CD8-positive, alpha-beta memory T cell (primary cell): ENCODE results near the gene LYVE1. TPM values are rescaled to one million over a fixed set of nuclear protein-coding genes. Genes with fewer than 3 reads are reported as not detected.

Source experiments
- CTCF ChIA-PET: fragments of 350-600 bp; sonication (Branson Sonifier 250); formaldehyde crosslinking; loops from one replicate; lab custom pipeline; 2021; ENCODE audit warnings: antibody characterized with exemption; lab: Charles Lee
- POLR2A ChIA-PET: fragments of 350-600 bp; sonication (Branson Sonifier 250); formaldehyde crosslinking; loops from one replicate; lab custom pipeline; 2021; ENCODE audit warnings: antibody characterized with exemption; lab: Charles Lee
- DNase-seq, 5 donors: peaks; one replicate each; pipeline versions ENCODE4 v3.0.0 to v3.0.0-alpha.2; 2020 to 2022; ENCODE audit warnings: mixed read lengths in 1 of 5
- H3K27ac ChIP-seq: one replicate; pipeline ENCODE4 v1.7.0; 2013; ENCODE audit warnings: low read depth, mild to moderate bottlenecking, low read length, moderate library complexity
- H3K27me3 ChIP-seq: 2 replicates; pipeline ENCODE4 v1.7.0; 2013; ENCODE audit warnings: low read length, mild to moderate bottlenecking; ENCODE audit not compliant: insufficient read depth, poor library complexity, severe bottlenecking
- H3K36me3 ChIP-seq: 2 replicates; pipeline ENCODE4 v1.7.0; 2013; ENCODE audit warnings: mild to moderate bottlenecking, low read length, moderate library complexity; ENCODE audit not compliant: insufficient read depth
- H3K4me1 ChIP-seq: 2 replicates; pipeline ENCODE4 v1.7.0; 2013; ENCODE audit warnings: mild to moderate bottlenecking, low read length, moderate library complexity; ENCODE audit not compliant: insufficient read depth
- H3K4me3 ChIP-seq: 2 replicates; pipeline ENCODE4 v1.7.0; 2013; ENCODE audit warnings: mild to moderate bottlenecking, low read length
- H3K9me3 ChIP-seq: 2 replicates; pipeline ENCODE4 v1.7.0; 2013; ENCODE audit warnings: mild to moderate bottlenecking, low read length
- H3K27ac Mint-ChIP-seq, 8 donors: one replicate each; pipeline ENCODE4 v1.8.0; 2020 to 2021; ENCODE audit warnings: mixed read lengths in 8 of 8, mild to moderate bottlenecking in 6 of 8, inconsistent platforms in 3 of 8, moderate library complexity in 3 of 8
- H3K27me3 Mint-ChIP-seq, 2 donors: one replicate each; pipeline ENCODE4 v1.8.0; 2020 to 2021; ENCODE audit warnings: mixed read lengths in 2 of 2, mild to moderate bottlenecking in 1 of 2, moderate library complexity in 1 of 2
- H3K36me3 Mint-ChIP-seq, 3 donors: one replicate each; pipeline ENCODE4 v1.8.0; 2020 to 2021; ENCODE audit warnings: mixed read lengths in 3 of 3, inconsistent platforms in 1 of 3, mild to moderate bottlenecking in 1 of 3
- H3K4me1 Mint-ChIP-seq, 3 donors: one replicate each; pipeline ENCODE4 v1.8.0; 2020 to 2021; ENCODE audit warnings: mixed read lengths in 3 of 3, inconsistent platforms in 1 of 3, mild to moderate bottlenecking in 1 of 3
- H3K4me3 Mint-ChIP-seq, 7 donors: one replicate each; pipeline ENCODE4 v1.8.0; 2020 to 2021; ENCODE audit warnings: mixed read lengths in 7 of 7, mild to moderate bottlenecking in 6 of 7, moderate library complexity in 4 of 7, inconsistent platforms in 2 of 7
- H3K9me3 Mint-ChIP-seq, 5 donors: one replicate each; pipeline ENCODE4 v1.8.0; 2020 to 2022; ENCODE audit warnings: mixed read lengths in 5 of 5, mild to moderate bottlenecking in 3 of 5, moderate library complexity in 2 of 5, inconsistent platforms in 1 of 5
- polyA plus RNA-seq: library from polyadenylated mRNA; unstranded; fragments of 300-500 nt; fragmentation: Illumina TruSeq; gene quantifications from one replicate; pipeline ENCODE4 v1.2.3, GENCODE V29; 2021
- total RNA-seq, 2 experiments: library from RNA; stranded (reverse); gene quantifications; one replicate each; pipeline ENCODE4 v1.2.3, GENCODE V29; 2021

The LYVE1 gene
- total and polyA plus RNA-seq, 3 experiments from 2014 or later: not detected

- H3K9me3 ChIP-seq: no peaks in the 10 kb centered on the region
- Mint-ChIP-seq H3K36me3 (peaks cover 8 to 74% (median 24%) of the 10 kb centered on the region in 3 donors), H3K9me3 (no peaks in the 10 kb centered on the region), H3K27ac (peak overlapping the region in 4 of 8 donors; percentile 3 to 74 (median 25)), H3K4me3 (no peak overlapping the region), H3K27me3 (no peaks in the 10 kb centered on the region), H3K4me1 (peaks cover 2 to 8% (median 8%) of the 10 kb centered on the region in 3 donors)
- ChIA-PET POLR2A (no interaction called here), CTCF (interaction anchor here (2.3 kb wide), 1 partner anchor 13 kb away, joined by 8 read pairs; the partner anchor contains the start of gene RNF141)
- peaks cover 22% of the 10 kb centered on the region for H3K36me3 ChIP-seq
- no peak for DNase-seq
- no peak overlapping the region for H3K27ac ChIP-seq
- no peaks in the 10 kb centered on the region for H3K4me1 ChIP-seq
- H3K4me3 ChIP-seq: no peak overlapping the region
- no peaks in the 10 kb centered on the region for H3K27me3 ChIP-seq
These were observed 41.2 kb downstream of the LYVE1 start for GRCh38 chr11:10526974-10527918.

GRCh38 chr11:10524471-10524870, 44.0 kb downstream of the LYVE1 start:
- no peak overlapping the region for H3K4me3 Mint-ChIP-seq
- H3K4me1 Mint-ChIP-seq: peaks cover 2 to 8% (median 8%) of the 10 kb centered on the region in 3 donors
- peaks cover 8 to 76% (median 28%) of the 10 kb centered on the region in 3 donors for H3K36me3 Mint-ChIP-seq
- ChIA-PET CTCF (no interaction called here), POLR2A (no interaction called here)
- no peaks in the 10 kb centered on the region for H3K27me3 Mint-ChIP-seq
- no peak overlapping the region for H3K27ac Mint-ChIP-seq
- Histone ChIP-seq H3K4me3 (no peak overlapping the region), H3K9me3 (no peaks in the 10 kb centered on the region), H3K27me3 (no peaks in the 10 kb centered on the region), H3K4me1 (no peaks in the 10 kb centered on the region), H3K27ac (no peak overlapping the region), H3K36me3 (peaks cover 21% of the 10 kb centered on the region)
- no peaks in the 10 kb centered on the region for H3K9me3 Mint-ChIP-seq
- DNase-seq: no peak

GRCh38 chr11:10522921-10523320, 45.5 kb downstream of the LYVE1 start:
- Histone ChIP-seq H3K27me3 (no peaks in the 10 kb centered on the region), H3K4me1 (no peaks in the 10 kb centered on the region), H3K9me3 (no peaks in the 10 kb centered on the region), H3K4me3 (no peak overlapping the region), H3K36me3 (peaks cover 11% of the 10 kb centered on the region), H3K27ac (no peak overlapping the region)
- Mint-ChIP-seq H3K27me3 (no peaks in the 10 kb centered on the region), H3K9me3 (no peaks in the 10 kb centered on the region), H3K4me3 (no peak overlapping the region), H3K4me1 (peaks cover 2 to 8% (median 8%) of the 10 kb centered on the region in 3 donors), H3K27ac (no peak overlapping the region), H3K36me3 (peaks cover 8 to 72% (median 22%) of the 10 kb centered on the region in 3 donors)
- CTCF ChIA-PET: interaction anchor here (1.3 kb wide), 1 partner anchor 18 kb away, joined by 8 read pairs; the partner anchor contains the start of gene RNF141
- POLR2A ChIA-PET: no interaction called here
- DNase-seq: no peak

GRCh38 chr11:10522276-10522675, 46.2 kb downstream of the LYVE1 start:
- no peak overlapping the region for H3K4me3 Mint-ChIP-seq
- H3K4me1 ChIP-seq: no peaks in the 10 kb centered on the region
- H3K27me3 ChIP-seq: no peaks in the 10 kb centered on the region
- ChIA-PET POLR2A (no interaction called here), CTCF (no interaction called here)
- no peak overlapping the region for H3K27ac ChIP-seq
- peaks cover 2 to 4% (median 4%) of the 10 kb centered on the region in 3 donors for H3K4me1 Mint-ChIP-seq
- peaks cover 8% of the 10 kb centered on the region for H3K36me3 ChIP-seq
- H3K27ac Mint-ChIP-seq: no peak overlapping the region
- H3K4me3 ChIP-seq: no peak overlapping the region
- no peaks in the 10 kb centered on the region for H3K9me3 ChIP-seq
- H3K9me3 Mint-ChIP-seq: no peaks in the 10 kb centered on the region
- H3K27me3 Mint-ChIP-seq: no peaks in the 10 kb centered on the region
- peaks cover 8 to 71% (median 18%) of the 10 kb centered on the region in 3 donors for H3K36me3 Mint-ChIP-seq
- DNase-seq: no peak

- H3K4me1 Mint-ChIP-seq: no peaks in the 10 kb centered on the region
- DNase-seq: no peak
- no peaks in the 10 kb centered on the region for H3K9me3 Mint-ChIP-seq
- no peaks in the 10 kb centered on the region for H3K4me1 ChIP-seq
- H3K27me3 ChIP-seq: no peaks in the 10 kb centered on the region
- H3K9me3 ChIP-seq: no peaks in the 10 kb centered on the region
- H3K36me3 ChIP-seq: peaks cover 4% of the 10 kb centered on the region
- H3K4me3 Mint-ChIP-seq: no peak overlapping the region
- ChIA-PET CTCF (interaction anchor here (0.9 to 1.7 kb wide), 4 partner anchors 20 to 134 kb away, joined by 3 to 5 read pairs (median 4); partner anchors contain the start of gene RNF141), POLR2A (no interaction called here)
- H3K36me3 Mint-ChIP-seq: peaks cover 4 to 76% (median 18%) of the 10 kb centered on the region in 3 donors
- H3K27me3 Mint-ChIP-seq: no peaks in the 10 kb centered on the region
- H3K27ac Mint-ChIP-seq: no peak overlapping the region
- H3K4me3 ChIP-seq: no peak overlapping the region
- H3K27ac ChIP-seq: no peak overlapping the region
These were observed 47.9 kb downstream of the LYVE1 start for GRCh38 chr11:10520562-10520961.

GRCh38 chr11:10519630-10520029, 48.8 kb downstream of the LYVE1 start:
- POLR2A ChIA-PET: no interaction called here
- peaks cover 4% of the 10 kb centered on the region for H3K36me3 ChIP-seq

GRCh38 chr11:10518891-10519290, 49.6 kb downstream of the LYVE1 start:
- Mint-ChIP-seq H3K27ac (peak overlapping the region in 2 of 8 donors; percentile 32 to 36), H3K9me3 (no peaks in the 10 kb centered on the region), H3K4me3 (no peak overlapping the region), H3K4me1 (peaks cover 0 to 4% (median 0%) of the 10 kb centered on the region in 3 donors), H3K36me3 (peaks cover 4 to 76% (median 16%) of the 10 kb centered on the region in 3 donors), H3K27me3 (no peaks in the 10 kb centered on the region)
- DNase-seq: no peak
- Histone ChIP-seq H3K4me1 (no peaks in the 10 kb centered on the region), H3K27me3 (no peaks in the 10 kb centered on the region), H3K36me3 (peaks cover 4% of the 10 kb centered on the region), H3K4me3 (no peak overlapping the region), H3K27ac (no peak overlapping the region), H3K9me3 (no peaks in the 10 kb centered on the region)
- ChIA-PET CTCF (no interaction called here), POLR2A (interaction anchor here (0.6 kb wide), 1 partner anchor 1058 kb away, joined by 3 read pairs; no protein-coding TSS in a partner anchor)

More at GRCh38 chr11:10519630-10520029, 48.8 kb downstream of the LYVE1 start:
- H3K9me3 ChIP-seq: no peaks in the 10 kb centered on the region
- no peak for DNase-seq
- no peak overlapping the region for H3K4me3 Mint-ChIP-seq
- H3K4me1 Mint-ChIP-seq: no peaks in the 10 kb centered on the region
- no peaks in the 10 kb centered on the region for H3K9me3 Mint-ChIP-seq
- CTCF ChIA-PET: interaction anchor here (1.6 to 1.7 kb wide), 2 partner anchors 21 to 106 kb away, joined by 3 to 5 read pairs; partner anchors contain the start of gene RNF141
- no peaks in the 10 kb centered on the region for H3K27me3 Mint-ChIP-seq
- peaks cover 4 to 77% (median 16%) of the 10 kb centered on the region in 3 donors for H3K36me3 Mint-ChIP-seq
- H3K27ac ChIP-seq: no peak overlapping the region
- peak overlapping the region in 1 of 8 donors; percentile 12 for H3K27ac Mint-ChIP-seq
- H3K4me1 ChIP-seq: no peaks in the 10 kb centered on the region
- no peak overlapping the region for H3K4me3 ChIP-seq
- no peaks in the 10 kb centered on the region for H3K27me3 ChIP-seq

GRCh38 chr11:10518123-10518522, 50.3 kb downstream of the LYVE1 start:
- Mint-ChIP-seq H3K4me3 (no peak overlapping the region), H3K27ac (no peak overlapping the region), H3K27me3 (no peaks in the 10 kb centered on the region), H3K4me1 (peaks cover 2 to 6% (median 2%) of the 10 kb centered on the region in 3 donors), H3K9me3 (no peaks in the 10 kb centered on the region), H3K36me3 (peaks cover 4 to 73% (median 17%) of the 10 kb centered on the region in 3 donors)
- CTCF ChIA-PET: interaction anchor here (1.0 kb wide), 1 partner anchor 23 kb away, joined by 3 read pairs; the partner anchor contains the start of gene RNF141
- no peaks in the 10 kb centered on the region for H3K9me3 ChIP-seq
- H3K36me3 ChIP-seq: peaks cover 4% of the 10 kb centered on the region
- H3K4me1 ChIP-seq: no peaks in the 10 kb centered on the region
- H3K27ac ChIP-seq: no peak overlapping the region
- no peaks in the 10 kb centered on the region for H3K27me3 ChIP-seq
- no peak overlapping the region for H3K4me3 ChIP-seq
- POLR2A ChIA-PET: no interaction called here
- no peak for DNase-seq
